GM12872 (cell line): ENCODE data around the gene NFIC.

Source experiments
- CTCF ChIP-seq: IDR thresholded peaks from 3 replicates; pipeline ENCODE4 v1.5.1; 2011; ENCODE audit warnings: low read depth, mild to moderate bottlenecking, low read length, moderate library complexity; ENCODE audit not compliant: insufficient read depth

Gene NFIC

GRCh38 chr19:3405261-3405653 lies 38.9 kb downstream of the NFIC start:
- TF ChIP-seq CTCF = no peak

DNA sequence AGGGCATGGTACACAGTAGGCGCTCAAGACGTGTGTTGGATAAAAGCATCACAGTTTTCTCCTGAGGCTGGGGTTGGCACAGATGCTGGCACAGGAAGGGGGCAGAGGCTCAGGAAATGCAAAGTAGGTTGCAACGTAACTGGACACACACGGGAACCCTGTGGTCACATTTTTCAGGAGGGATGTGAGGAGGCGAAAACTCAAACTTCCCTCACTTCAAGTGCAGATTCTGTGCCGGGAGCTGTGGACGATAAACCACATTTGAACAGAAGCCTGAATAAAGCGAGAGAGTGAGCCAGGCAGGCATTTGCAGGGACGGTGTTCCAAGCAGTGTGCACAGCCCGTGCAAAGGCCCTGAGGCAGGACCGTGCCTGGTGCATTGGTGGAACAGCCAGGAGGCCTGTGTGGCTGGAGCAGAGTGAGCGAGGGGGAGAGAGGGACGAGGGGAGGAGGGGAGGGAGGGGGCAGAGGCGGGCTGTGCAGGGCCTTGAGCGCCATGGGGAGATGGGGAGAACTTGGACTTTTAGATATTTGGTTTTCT lies 40.3 kb downstream of the NFIC start:
- TF ChIP-seq CTCF = no peak

GRCh38 chr19:3407556-3408516 lies 41.5 kb downstream of the NFIC start:
- no peak for TF ChIP-seq CTCF

GRCh38 chr19:3408996-3409345 lies 42.6 kb downstream of the NFIC start:
- TF ChIP-seq CTCF = no peak

GRCh38 chr19:3409346-3410064 lies 43.1 kb downstream of the NFIC start:
- TF ChIP-seq CTCF = no peak

DNA sequence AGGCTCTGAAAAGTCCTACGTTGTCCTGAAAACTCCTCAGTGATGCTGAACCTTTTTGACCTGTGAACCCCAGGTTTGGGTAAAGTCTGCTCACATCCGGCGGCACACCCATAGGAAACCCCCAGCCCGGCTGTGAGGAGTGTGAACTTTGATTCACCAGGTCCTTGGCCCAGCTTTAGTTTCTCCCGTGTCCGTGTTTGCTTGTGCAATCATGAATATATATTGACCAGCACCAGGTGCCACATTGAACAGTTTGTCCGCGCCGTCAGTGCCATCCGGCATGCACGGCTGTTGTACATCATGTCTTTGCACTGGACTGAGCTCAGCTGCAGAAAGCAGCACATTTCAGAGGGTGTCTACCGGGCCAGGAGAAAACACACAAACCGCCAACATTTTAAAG lies 45.3 kb downstream of the NFIC start:
- no peak for TF ChIP-seq CTCF

DNA sequence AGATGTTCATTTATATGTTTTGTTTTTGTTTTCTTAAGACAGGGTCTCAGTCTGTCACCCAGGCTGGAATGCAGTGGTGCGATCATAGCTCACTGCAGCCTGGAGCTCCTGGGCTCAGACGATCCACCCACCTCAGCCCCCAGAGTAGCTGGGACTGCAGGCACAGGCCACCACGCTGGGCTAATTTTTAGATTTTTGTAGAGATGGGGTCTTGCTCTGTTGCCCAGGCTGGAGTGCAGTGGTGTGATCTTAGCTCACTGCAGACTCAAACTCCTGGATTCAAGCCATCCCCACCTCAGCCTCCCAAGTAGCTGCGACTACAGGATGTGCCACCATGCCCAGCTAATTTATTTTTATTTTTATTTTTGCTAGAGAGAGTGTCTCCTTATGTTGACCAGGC lies 45.7 kb downstream of the NFIC start:
- no peak for TF ChIP-seq CTCF
